Natural killer cell (primary cell): ENCODE measurements around the gene DPP4. TPM values are rescaled to one million over a fixed set of nuclear protein-coding genes. Genes with fewer than 3 reads are reported as not detected.
A peak's percentile ranks its signal among the peaks of the same experiment; 100 is the strongest.
"Not testable (repeated sequence)": the region's sequence is repeated elsewhere in the genome, so short reads cannot be mapped to it uniquely, and the experiment has no call there.

Experiments used
- ATAC-seq, 3 donors: fragments of 150-1000 bp in 2 of 3; fragments of 200-7000 bp in 1 of 3; cut with Tn5 transposase; 1 replicate in 1 of 3; 2 replicates in 2 of 3; pipeline ENCODE4 v1.10.0; 2021; ENCODE audit warnings: mild to moderate bottlenecking in 2 of 3, moderate library complexity in 2 of 3
- DNase-seq, 2 donors: peaks; one replicate each; pipeline versions ENCODE4 v3.0.0 to v3.0.0-alpha.2; 2013 to 2021; ENCODE audit warnings: mixed read lengths in 1 of 2
- H3K27ac ChIP-seq: one replicate; pipeline ENCODE4 v1.5.1; 2013; ENCODE audit warnings: mild to moderate bottlenecking, low read length
- H3K27me3 ChIP-seq: one replicate; pipeline ENCODE4 v1.6.1; 2013; ENCODE audit warnings: low read length; ENCODE audit not compliant: control insufficient read depth, insufficient read depth
- H3K36me3 ChIP-seq: one replicate; pipeline ENCODE4 v1.6.1; 2013; ENCODE audit warnings: low read length; ENCODE audit not compliant: control insufficient read depth, insufficient read depth
- H3K4me1 ChIP-seq: one replicate; pipeline ENCODE4 v1.6.1; 2013; ENCODE audit warnings: low read length; ENCODE audit not compliant: control insufficient read depth, insufficient read depth
- H3K4me3 ChIP-seq: one replicate; pipeline ENCODE4 v1.5.1; 2013; ENCODE audit warnings: low read length
- H3K9me3 ChIP-seq: one replicate; pipeline ENCODE4 v1.6.1; 2013; ENCODE audit warnings: low read length; ENCODE audit not compliant: control insufficient read depth, insufficient read depth
- H3K27ac Mint-ChIP-seq, 2 donors: one replicate each; pipeline ENCODE4 v1.8.0; 2022; ENCODE audit warnings: mild to moderate bottlenecking in 2 of 2, mixed read lengths in 2 of 2, moderate library complexity in 1 of 2
- H3K27me3 Mint-ChIP-seq, 2 donors: one replicate each; pipeline ENCODE4 v1.8.0; 2022; ENCODE audit warnings: low read depth in 2 of 2, mixed read lengths in 2 of 2
- H3K36me3 Mint-ChIP-seq: one replicate; pipeline ENCODE4 v1.8.0; 2022; ENCODE audit warnings: mixed read lengths
- H3K4me1 Mint-ChIP-seq, 2 donors: one replicate each; pipeline ENCODE4 v1.8.0; 2022; ENCODE audit warnings: mixed read lengths in 2 of 2
- H3K4me3 Mint-ChIP-seq: one replicate; pipeline ENCODE4 v1.8.0; 2022; ENCODE audit warnings: mild to moderate bottlenecking, moderate library complexity, mixed read lengths
- H3K9me3 Mint-ChIP-seq, 2 donors: one replicate each; pipeline ENCODE4 v1.8.0; 2022; ENCODE audit warnings: mixed read lengths in 2 of 2
- CTCF ChIP-seq: fragments of 200-600 bp; IDR thresholded peaks from one replicate; pipeline ENCODE4 v1.8.0; 2022; ENCODE audit warnings: antibody characterized with exemption
- WGBS: methylation state at CpG from one replicate; pipeline ENCODE4 v1.1.7; 2013; ENCODE audit warnings: missing lambda C conversion rate; ENCODE audit not compliant: insufficient coverage; 5-methylcytosine and 5-hydroxymethylcytosine counted together
- intact Hi-C: fragments of 100-400 bp; cut with micrococcal nuclease; formaldehyde crosslinking; loops from one replicate; pipeline ENCODE4 v1.14.2; 2022
- total RNA-seq, 4 donors: library from RNA; stranded (reverse); fragments of 120-200 nt in 1 of 4; gene quantifications; one replicate each; pipeline versions ENCODE4 v1.2.3 to v1.2.4, GENCODE V29; 2013 to 2022

Gene DPP4
- total RNA-seq, 3 donors from 2014 or later (not counting 1 experiment from before 2014, with no cell fraction given): 1.8 to 2.3 (median 1.8) TPM

GRCh38 chr2:161955211-161955610, 118.8 kb downstream of the DPP4 start:
- Histone ChIP-seq H3K27ac (no peak overlapping the region), H3K36me3 (no peaks in the 10 kb centered on the region), H3K27me3 (no peaks in the 10 kb centered on the region), H3K4me3 (no peak overlapping the region), H3K4me1 (peaks cover 26% of the 10 kb centered on the region), H3K9me3 (no peaks in the 10 kb centered on the region)
- DNase-seq: no peak
- intact Hi-C loops: no loop called here
- H3K4me1 Mint-ChIP-seq: peaks cover 45 to 48% of the 10 kb centered on the region in 2 donors
- no peak for ATAC-seq
- peak overlapping the region; percentile 31 to 52 for H3K27ac Mint-ChIP-seq
- TF ChIP-seq CTCF: no peak
- no peaks in the 10 kb centered on the region for H3K36me3 Mint-ChIP-seq
- H3K9me3 Mint-ChIP-seq: no peaks in the 10 kb centered on the region
- peak overlapping the region; percentile 29 for H3K4me3 Mint-ChIP-seq
- no peaks in the 10 kb centered on the region for H3K27me3 Mint-ChIP-seq

- Histone ChIP-seq H3K4me3 (no peak overlapping the region), H3K36me3 (no peaks in the 10 kb centered on the region), H3K9me3 (no peaks in the 10 kb centered on the region), H3K27me3 (no peaks in the 10 kb centered on the region), H3K4me1 (peaks cover 26% of the 10 kb centered on the region), H3K27ac (peak overlapping the region; percentile 14)
- ATAC-seq (peak; percentile 46 to 53 (median 51)), DNase-seq (peak in 1 of 2 donors; percentile 73)
- Mint-ChIP-seq H3K4me3 (peak overlapping the region; percentile 63), H3K9me3 (no peaks in the 10 kb centered on the region), H3K27me3 (no peaks in the 10 kb centered on the region), H3K27ac (peak overlapping the region; percentile 4 to 5), H3K4me1 (peaks cover 45 to 48% of the 10 kb centered on the region in 2 donors), H3K36me3 (no peaks in the 10 kb centered on the region)
- TF ChIP-seq CTCF: no peak
- intact Hi-C loops: no loop called here
Observed at GRCh38 chr2:161954103-161954502, 119.9 kb downstream of the DPP4 start.

GRCh38 chr2:161953367-161953766, 120.6 kb downstream of the DPP4 start:
- H3K27me3 Mint-ChIP-seq, intact Hi-C loops, H3K9me3 Mint-ChIP-seq, H3K27me3 ChIP-seq, DNase-seq, H3K9me3 ChIP-seq, H3K36me3 ChIP-seq, ATAC-seq, H3K36me3 Mint-ChIP-seq, H3K4me3 ChIP-seq: not testable (repeated sequence)
- peaks cover 26% of the 10 kb centered on the region for H3K4me1 ChIP-seq
- H3K27ac ChIP-seq: peak overlapping the region; percentile 11
- 68% methylated on average over 9 of the region's 9 CpGs for WGBS
- H3K4me1 Mint-ChIP-seq: peaks cover 45 to 48% of the 10 kb centered on the region in 2 donors
- peak overlapping the region; percentile 32 to 65 for H3K27ac Mint-ChIP-seq
- H3K4me3 Mint-ChIP-seq: peak overlapping the region; percentile 63

GRCh38 chr2:161952783-161953191, 121.2 kb downstream of the DPP4 start:
- no peak for TF ChIP-seq CTCF
- H3K27ac ChIP-seq: peak overlapping the region; percentile 11
- H3K9me3 ChIP-seq: no peaks in the 10 kb centered on the region
- DNase-seq (peak in 1 of 2 donors; percentile 56), ATAC-seq (peak; percentile 22 to 55 (median 35))
- WGBS: 32% methylated on average over 3 of the region's 4 CpGs
- peak overlapping the region; percentile 63 for H3K4me3 Mint-ChIP-seq
- peaks cover 45 to 48% of the 10 kb centered on the region in 2 donors for H3K4me1 Mint-ChIP-seq
- no peak overlapping the region for H3K4me3 ChIP-seq
- peak overlapping the region; percentile 32 to 65 for H3K27ac Mint-ChIP-seq
- intact Hi-C loops: no loop called here
- no peaks in the 10 kb centered on the region for H3K36me3 Mint-ChIP-seq
- H3K27me3 ChIP-seq: no peaks in the 10 kb centered on the region
- no peaks in the 10 kb centered on the region for H3K36me3 ChIP-seq
- no peaks in the 10 kb centered on the region for H3K27me3 Mint-ChIP-seq
- H3K9me3 Mint-ChIP-seq: no peaks in the 10 kb centered on the region
- peaks cover 26% of the 10 kb centered on the region for H3K4me1 ChIP-seq
